Esophagus muscularis mucosa (tissue), 4 donors: ENCODE results near the gene ATP5F1E. TPM values are rescaled to one million over a fixed set of nuclear protein-coding genes. Genes with fewer than 3 reads are reported as not detected.

Experiments
- DNase-seq: peaks from one replicate; pipeline ENCODE4 v3.0.0-alpha.2; 2017; ENCODE audit errors: extremely low spot score
- H3K27ac ChIP-seq, 4 donors: fragments of 200-600 bp; sonication (generic); replicated peaks in 1 of 4; 1 replicate in 3 of 4; 2 replicates in 1 of 4; pipeline ENCODE4 v1.5.1; 2016 to 2019; ENCODE audit warnings: mild to moderate bottlenecking in 1 of 4
- H3K27me3 ChIP-seq, 4 donors: fragments of 200-600 bp; sonication (generic); one replicate each; pipeline versions ENCODE4 v1.5.1 to v1.6.0; 2016 to 2019
- H3K36me3 ChIP-seq, 4 donors: fragments of 200-600 bp; sonication (generic); one replicate each; pipeline ENCODE4 v1.5.1; 2016 to 2019
- H3K4me1 ChIP-seq, 4 donors: fragments of 200-600 bp; sonication (generic); one replicate each; pipeline ENCODE4 v1.5.1; 2016 to 2019
- H3K4me3 ChIP-seq, 4 donors: fragments of 200-600 bp; sonication (generic); 1 replicate in 2 of 4; 2 replicates in 2 of 4; pipeline ENCODE4 v1.5.1; 2016 to 2019; ENCODE audit warnings: mild to moderate bottlenecking in 4 of 4, moderate library complexity in 1 of 4
- H3K9me3 ChIP-seq, 4 donors: fragments of 200-600 bp; sonication (generic); 1 replicate in 3 of 4; 2 replicates in 1 of 4; pipeline ENCODE4 v1.5.1; 2016 to 2019
- EP300 ChIP-seq: sonication (generic); formaldehyde crosslinking; IDR thresholded peaks from one replicate; pipeline ENCODE4 v1.6.1; 2017; ENCODE audit warnings: antibody characterized with exemption
- POLR2A ChIP-seq: fragments of 450-650 bp; IDR thresholded peaks from one replicate; pipeline ENCODE4 v1.6.1; 2017; ENCODE audit warnings: antibody characterized with exemption, moderate library complexity, mild to moderate bottlenecking, low read depth
- POLR2AphosphoS5 ChIP-seq, 2 donors: sonication (generic); formaldehyde crosslinking; IDR thresholded peaks; one replicate each; pipeline ENCODE4 v1.6.1; 2017; ENCODE audit warnings: antibody characterized with exemption in 2 of 2
- WGBS: methylation state at CpG from one replicate; pipeline ENCODE4 v1.1.5; 2018; 5-methylcytosine and 5-hydroxymethylcytosine counted together
- intact Hi-C: fragments of 100-400 bp; cut with DNase I; formaldehyde crosslinking; loops from one replicate; pipeline ENCODE4 v1.15.1; 2023
- total RNA-seq, 4 donors: library from RNA; depleted of rRNA; stranded (reverse); fragments of >200 nt; gene quantifications; one replicate each; pipeline versions ENCODE4 v1.1.0 to v1.2.1, GENCODE V29; 2016
- TF ChIP-seq, protein P1 (sequence below), 3 experiments: fragments of 200-600 bp in 2 of 3; fragments of 450-650 bp in 1 of 3; sonication (generic) in 2 of 3; IDR thresholded peaks; one replicate each; pipeline ENCODE4 v1.5.1; 2017 to 2019; ENCODE audit warnings: antibody characterized with exemption in 3 of 3, mild to moderate bottlenecking in 2 of 3, moderate library complexity in 1 of 3

Gene ATP5F1E
- total RNA-seq, 4 donors from 2014 or later = 30.8 to 44.0 (median 37.2) TPM

DNA sequence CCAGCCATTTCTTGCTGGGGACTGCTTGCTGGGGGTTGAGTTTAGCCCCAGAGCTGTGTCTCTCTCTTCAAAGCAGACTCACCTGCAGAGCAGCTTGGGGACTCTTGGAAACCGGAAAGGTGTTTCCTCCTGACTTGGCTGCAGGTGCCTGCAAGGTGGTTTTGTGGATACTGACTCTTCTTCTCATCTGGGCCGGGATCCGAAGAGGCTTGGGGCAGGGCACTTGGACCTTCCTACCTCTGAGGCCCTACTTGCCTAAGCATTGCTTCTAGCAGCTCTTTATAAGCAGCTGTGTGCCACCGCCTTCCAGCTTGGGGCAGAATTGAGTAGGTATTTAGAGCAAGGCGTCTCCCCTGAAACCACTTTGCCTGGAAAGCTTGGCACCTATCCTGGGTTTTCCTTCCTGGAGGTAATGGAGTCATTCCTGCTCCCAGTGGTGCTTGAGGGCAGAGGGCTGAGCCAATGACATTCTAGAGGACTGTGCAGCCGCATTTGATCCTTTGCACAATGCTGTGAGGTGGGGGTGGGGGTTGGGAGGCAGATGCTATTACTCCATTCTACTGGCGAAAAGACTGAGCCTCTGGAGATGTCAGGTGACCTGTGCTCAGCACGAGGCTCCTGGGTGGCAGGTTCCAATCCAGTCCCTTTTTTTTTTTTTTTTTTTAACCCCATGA is 21.7 kb downstream of the ATP5F1E start:
- no peaks in the 10 kb centered on the region for H3K9me3 ChIP-seq

GRCh38 chr20:59008715-59009336 is 23.3 kb downstream of the ATP5F1E start:
- Histone ChIP-seq H3K4me1 (peaks cover 37 to 59% (median 50%) of the 10 kb centered on the region in 4 donors), H3K27ac (no peak overlapping the region), H3K36me3 (peaks cover 0 to 7% (median under 1%) of the 10 kb centered on the region in 4 donors), H3K27me3 (no peaks in the 10 kb centered on the region), H3K4me3 (no peak overlapping the region), H3K9me3 (no peaks in the 10 kb centered on the region)
- WGBS = 92% methylated on average over 8 of the region's 8 CpGs
- TF ChIP-seq, protein P1, sequence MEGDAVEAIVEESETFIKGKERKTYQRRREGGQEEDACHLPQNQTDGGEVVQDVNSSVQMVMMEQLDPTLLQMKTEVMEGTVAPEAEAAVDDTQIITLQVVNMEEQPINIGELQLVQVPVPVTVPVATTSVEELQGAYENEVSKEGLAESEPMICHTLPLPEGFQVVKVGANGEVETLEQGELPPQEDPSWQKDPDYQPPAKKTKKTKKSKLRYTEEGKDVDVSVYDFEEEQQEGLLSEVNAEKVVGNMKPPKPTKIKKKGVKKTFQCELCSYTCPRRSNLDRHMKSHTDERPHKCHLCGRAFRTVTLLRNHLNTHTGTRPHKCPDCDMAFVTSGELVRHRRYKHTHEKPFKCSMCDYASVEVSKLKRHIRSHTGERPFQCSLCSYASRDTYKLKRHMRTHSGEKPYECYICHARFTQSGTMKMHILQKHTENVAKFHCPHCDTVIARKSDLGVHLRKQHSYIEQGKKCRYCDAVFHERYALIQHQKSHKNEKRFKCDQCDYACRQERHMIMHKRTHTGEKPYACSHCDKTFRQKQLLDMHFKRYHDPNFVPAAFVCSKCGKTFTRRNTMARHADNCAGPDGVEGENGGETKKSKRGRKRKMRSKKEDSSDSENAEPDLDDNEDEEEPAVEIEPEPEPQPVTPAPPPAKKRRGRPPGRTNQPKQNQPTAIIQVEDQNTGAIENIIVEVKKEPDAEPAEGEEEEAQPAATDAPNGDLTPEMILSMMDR (IDR thresholded peaks at IDR 0.05) = no peak
- TF ChIP-seq EP300 (no peak), POLR2AphosphoS5 (IDR thresholded peaks at IDR 0.05) (no peak), POLR2A (no peak)
- DNase-seq = no peak
- intact Hi-C loops = no loop called here

More for the DNA sequence above, 21.7 kb downstream of the ATP5F1E start:
- intact Hi-C loops = no loop called here
- peaks cover 0 to 3% (median 0%) of the 10 kb centered on the region in 4 donors for H3K36me3 ChIP-seq
- peaks cover 29 to 43% (median 34%) of the 10 kb centered on the region in 4 donors for H3K4me1 ChIP-seq
- no peaks in the 10 kb centered on the region for H3K27me3 ChIP-seq
- DNase-seq = no peak
- 81% methylated on average over 7 of the region's 8 CpGs for WGBS
- no peak overlapping the region for H3K4me3 ChIP-seq
- TF ChIP-seq POLR2AphosphoS5 (IDR thresholded peaks at IDR 0.05) (no peak), EP300 (no peak), POLR2A (no peak)
- TF ChIP-seq, protein P1 (IDR thresholded peaks at IDR 0.05) = no peak
- peak overlapping the region in 3 of 4 donors; percentile 32 to 47 (median 42) for H3K27ac ChIP-seq

DNA sequence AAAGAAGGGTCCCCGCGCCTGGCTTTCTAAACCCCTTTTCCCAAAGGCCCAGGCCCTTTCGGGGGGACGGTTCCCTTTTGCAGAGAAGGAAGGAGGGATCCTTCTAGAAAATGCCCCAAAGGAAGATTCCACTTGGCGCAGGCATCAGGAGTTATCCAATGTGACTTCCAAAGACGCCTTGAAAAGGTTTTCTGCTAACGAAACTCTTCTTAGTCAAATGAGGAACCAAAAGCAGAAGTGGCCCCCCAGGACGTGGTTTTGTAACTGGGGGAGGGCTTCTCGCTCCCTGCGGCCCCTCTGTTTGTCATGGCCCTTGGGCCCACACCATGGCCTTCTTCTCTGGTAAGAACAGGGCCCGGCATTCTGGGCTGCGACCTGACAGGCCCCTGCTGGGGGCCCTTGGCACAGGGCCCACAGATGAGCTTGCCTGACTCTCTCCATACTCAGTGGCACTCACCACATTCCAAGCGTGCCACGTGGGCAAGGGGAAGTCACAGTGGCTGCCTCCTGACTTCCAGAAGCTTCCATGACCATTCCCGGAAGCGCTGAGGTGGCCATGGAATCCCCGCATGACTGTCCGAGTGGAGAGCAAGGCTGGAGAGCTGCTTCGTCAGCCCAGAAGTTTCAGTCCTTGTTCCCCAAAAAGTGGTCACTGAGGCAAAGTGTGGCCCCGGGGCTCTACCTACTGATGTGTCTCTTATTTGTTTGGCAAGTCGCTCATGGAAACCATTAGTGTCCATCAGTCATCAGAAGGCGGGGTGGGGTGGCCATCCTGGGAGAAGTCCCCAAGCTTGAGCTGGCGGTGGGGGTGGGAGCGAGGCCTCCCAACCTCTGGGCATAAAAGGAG is 24.2 kb downstream of the ATP5F1E start:
- intact Hi-C loops = no loop called here

DNA sequence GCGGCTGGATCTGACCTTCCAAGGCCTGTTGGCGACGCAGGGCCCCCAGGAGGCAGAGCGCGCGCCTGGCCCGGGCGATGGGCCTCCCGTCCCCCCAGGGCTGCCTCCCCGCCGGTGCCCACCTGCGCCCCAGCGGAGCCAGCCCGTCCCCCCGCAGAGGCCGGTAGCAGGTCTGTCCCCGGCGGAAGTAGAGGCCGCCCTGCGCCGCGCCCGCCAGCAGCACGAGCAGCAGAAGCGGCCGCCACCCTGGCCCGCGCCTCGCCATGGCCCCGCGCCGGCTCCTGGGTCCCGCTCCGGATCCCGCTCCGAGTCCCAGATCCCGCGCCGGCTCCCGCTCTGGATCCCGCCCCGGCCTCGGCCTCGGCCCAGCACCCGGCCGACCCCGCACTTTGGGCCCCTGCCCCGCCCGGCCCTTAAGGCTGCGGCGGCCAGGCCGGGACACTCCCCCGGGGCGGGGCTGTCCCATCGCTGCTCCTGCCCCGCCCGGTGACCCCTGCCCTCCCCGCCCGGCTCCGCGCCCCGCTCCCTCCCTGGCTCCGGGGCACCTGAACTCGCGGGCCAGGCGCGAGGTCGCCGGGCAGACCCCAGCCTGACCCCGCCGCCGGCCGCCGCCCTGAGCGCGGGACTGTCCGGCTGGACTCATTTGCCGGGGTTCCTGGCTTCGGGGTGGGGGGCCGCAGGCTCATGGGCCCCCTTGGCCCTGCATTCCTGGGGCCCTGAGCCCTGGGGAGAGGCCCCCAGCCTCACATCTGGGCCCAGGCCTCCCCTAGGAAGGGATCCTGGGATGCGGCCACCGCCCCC is 25.1 kb downstream of the ATP5F1E start, which contains the start of gene CTSZ:
Gene CTSZ, minus strand, starts transcription at position 391 of the 801 bp plus-strand sequence. Its CDS starts 126 bp downstream, at position 265.
- peaks cover 37 to 77% (median 58%) of the 10 kb centered on the region in 4 donors for H3K4me1 ChIP-seq
- no peaks in the 10 kb centered on the region for H3K9me3 ChIP-seq
- H3K4me3 ChIP-seq = peak within 1 kb of the TSS; percentile 71 to 91 (median 86)
- no peaks in the 10 kb centered on the region for H3K27me3 ChIP-seq
- intact Hi-C loops = no loop called here
- H3K27ac ChIP-seq = peak within 1 kb of the TSS; percentile 80 to 89 (median 88)
- TF ChIP-seq, protein P1 (IDR thresholded peaks at IDR 0.05) = no peak
- TF ChIP-seq POLR2AphosphoS5 (IDR thresholded peaks at IDR 0.05) = peak in 1 of 2 donors; percentile 30
- no CpG with 5 or more reads among the region's 82 CpGs for WGBS
- DNase-seq = no peak
- peaks cover 0 to 21% (median 8%) of the 10 kb centered on the region in 4 donors for H3K36me3 ChIP-seq

More for the DNA sequence above, 24.2 kb downstream of the ATP5F1E start:
- DNase-seq = no peak
- Histone ChIP-seq H3K9me3 (no peaks in the 10 kb centered on the region), H3K27ac (peak overlapping the region; percentile 80 to 89 (median 88)), H3K4me1 (peaks cover 37 to 69% (median 56%) of the 10 kb centered on the region in 4 donors), H3K36me3 (peaks cover 0 to 12% (median 5%) of the 10 kb centered on the region in 4 donors), H3K4me3 (peak overlapping the region; percentile 71 to 91 (median 86)), H3K27me3 (no peaks in the 10 kb centered on the region)
- WGBS = 77% methylated on average over 17 of the region's 24 CpGs
- TF ChIP-seq POLR2A (no peak), EP300 (no peak), POLR2AphosphoS5 (IDR thresholded peaks at IDR 0.05) (no peak)
- TF ChIP-seq, protein P1 (IDR thresholded peaks at IDR 0.05) = no peak
